NCI-H82 (cell line): Measurements from ENCODE around the gene SP4.

Experiments used
- DNase-seq: peaks from one replicate; lab custom pipeline; 2025; lab: John Stamatoyannopoulos, UW

SP4 gene

GRCh38 chr7:21427871-21428658 lies at the start of gene SP4:
Gene SP4 (plus strand): TSS chr7:21428083. CDS start chr7:21428252, 169 bp downstream.
- DNase-seq = peak; percentile 99

GRCh38 chr7:21383227-21384220 lies 44.4 kb upstream of the SP4 start:
- peak; percentile 2 for DNase-seq

DNA sequence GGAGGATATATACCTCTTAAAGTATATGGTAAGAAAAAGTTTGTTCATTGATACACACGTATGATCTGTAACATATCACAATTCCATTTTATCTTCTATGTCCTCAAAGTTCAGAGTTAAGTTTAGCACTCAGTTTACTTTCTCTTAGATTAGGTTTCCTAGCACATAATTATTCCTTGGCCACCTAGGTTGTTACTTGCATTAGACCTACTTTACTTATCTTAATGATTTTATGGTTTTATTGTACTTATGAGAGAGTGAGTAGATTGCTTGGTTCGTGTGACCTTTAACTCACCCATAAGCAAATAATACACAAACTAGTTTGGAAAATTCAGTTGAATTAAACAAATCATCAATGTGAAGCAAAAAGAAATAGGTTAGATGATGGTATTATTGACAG lies 33.9 kb upstream of the SP4 start:
- no peak for DNase-seq

DNA sequence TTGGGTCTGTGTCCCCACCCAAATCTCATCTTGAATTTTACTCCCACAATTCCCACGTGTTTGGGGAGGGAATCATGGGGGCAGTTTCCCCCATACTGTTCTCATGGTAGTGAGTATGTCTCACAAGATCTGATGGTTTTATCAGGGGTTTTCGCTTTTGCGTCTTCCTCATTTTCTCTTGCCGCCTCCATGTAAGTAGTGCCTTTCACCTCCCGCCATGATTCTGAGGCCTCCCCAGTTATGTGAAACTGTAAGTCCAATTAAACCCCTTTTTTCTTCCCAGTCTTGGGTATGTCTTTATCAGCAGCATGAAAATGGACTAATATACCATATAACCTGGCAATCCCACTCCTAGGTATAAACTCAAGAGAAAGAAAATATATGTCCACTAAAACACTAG lies 25.9 kb upstream of the SP4 start:
- DNase-seq = no peak

DNA sequence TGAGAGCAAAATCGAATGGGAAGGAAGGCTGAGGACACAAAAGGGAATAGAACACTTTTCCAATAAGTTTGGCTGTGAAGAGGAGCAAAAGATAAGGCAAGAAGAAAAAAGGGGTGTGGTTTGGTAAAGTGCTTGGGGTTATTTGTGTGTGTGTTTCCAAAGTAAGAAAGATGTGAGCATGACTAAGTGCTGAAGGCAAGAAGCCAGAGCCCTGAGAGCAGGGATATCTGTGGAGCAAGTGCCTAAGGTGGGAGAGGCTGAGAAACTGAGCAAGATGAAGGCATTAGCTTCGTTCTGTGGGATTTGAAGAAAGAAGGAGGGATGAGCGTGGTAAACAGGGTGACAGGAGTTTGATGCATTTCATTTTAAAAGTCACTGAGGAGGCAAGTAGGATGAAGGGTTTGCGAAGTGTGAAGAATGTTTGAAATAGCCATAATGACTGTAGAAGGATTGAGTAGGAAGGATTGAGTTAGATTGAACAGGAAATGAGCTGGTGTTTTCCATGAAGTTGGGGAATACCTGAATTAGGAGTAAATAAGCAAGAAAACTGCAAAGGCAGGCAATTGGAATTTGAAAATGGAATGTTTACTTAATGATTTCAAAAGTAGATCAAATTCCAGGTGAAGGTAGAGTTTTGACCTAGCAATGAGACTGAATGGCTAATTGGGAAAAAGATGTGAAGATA lies 19.9 kb upstream of the SP4 start:
- no peak for DNase-seq

GRCh38 chr7:21408481-21408820 lies 19.4 kb upstream of the SP4 start:
- no peak for DNase-seq

GRCh38 chr7:21412410-21412851 lies 15.5 kb upstream of the SP4 start:
- no peak for DNase-seq

- DNase-seq = peak; percentile 93
Measured at GRCh38 chr7:21412957-21413356, 14.9 kb upstream of the SP4 start.

- DNase-seq = no peak
Measured at GRCh38 chr7:21413502-21413901, 14.4 kb upstream of the SP4 start.

DNA sequence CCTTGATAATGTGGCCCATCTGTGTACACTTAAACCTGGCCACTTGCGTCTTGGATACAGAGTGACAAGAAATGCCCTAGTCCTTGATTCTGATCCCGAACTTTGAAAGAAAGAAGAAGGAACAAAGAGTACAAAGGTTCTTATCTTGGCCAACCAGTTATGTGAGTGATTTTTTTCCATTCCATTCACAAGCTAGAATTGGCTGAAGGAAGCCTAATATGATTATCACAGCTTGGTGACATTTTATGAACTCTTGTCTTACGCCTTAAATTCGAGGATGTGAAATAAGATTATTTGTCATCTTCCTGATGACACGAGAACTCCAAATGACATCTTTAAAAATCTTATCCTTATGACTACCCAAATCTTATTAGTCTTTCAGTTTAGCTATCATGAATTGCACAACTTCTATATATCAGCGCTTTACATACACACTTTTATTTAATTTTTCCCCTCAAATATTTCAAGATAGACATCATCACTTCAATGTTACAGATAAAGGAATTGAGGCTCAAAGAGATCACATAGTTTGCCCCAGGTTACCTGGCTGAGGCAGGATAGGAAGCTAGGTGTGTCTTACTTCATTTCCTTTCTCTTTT lies 13.0 kb upstream of the SP4 start:
- no peak for DNase-seq

DNA sequence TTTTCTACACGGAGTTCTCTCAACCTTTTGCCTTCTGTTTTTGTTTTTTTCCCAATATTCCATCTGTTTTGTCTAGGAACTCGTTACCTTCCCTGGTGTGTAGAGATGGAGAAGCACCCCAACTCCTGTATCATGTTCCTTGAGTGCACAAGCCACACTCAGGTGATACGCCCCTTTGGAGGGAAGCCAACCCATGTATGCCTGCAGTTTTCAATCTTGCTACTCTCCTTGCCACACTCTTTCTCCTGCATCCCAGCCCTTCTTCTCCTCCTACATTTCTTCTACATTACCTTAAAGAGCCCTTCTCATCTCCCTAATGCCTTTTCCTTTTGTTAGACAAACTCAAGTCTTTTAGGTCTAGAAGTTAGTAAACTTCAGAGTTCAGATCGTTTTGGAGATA lies 10.2 kb upstream of the SP4 start:
- DNase-seq = no peak

GRCh38 chr7:21422751-21423150 lies 5.1 kb upstream of the SP4 start:
- DNase-seq = no peak

DNA sequence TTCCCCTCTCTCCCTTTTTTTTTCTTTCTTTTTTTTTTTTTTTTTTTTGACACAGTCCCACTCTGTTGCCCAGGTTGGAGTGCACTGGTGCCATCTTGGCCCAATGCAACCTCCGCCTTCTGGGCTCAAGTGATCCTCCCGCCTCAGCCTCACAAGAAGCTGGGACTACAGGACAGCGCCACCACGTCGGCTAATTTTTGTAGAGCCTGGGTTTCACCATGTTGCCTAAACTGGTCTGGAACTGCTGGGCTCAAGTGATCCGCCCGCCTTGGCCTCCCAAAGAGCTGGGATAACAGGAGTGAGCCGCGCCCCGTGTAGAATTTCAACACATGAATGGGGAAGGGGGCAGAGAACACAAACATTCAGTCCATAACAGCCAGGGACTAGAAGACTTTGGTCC lies 2.6 kb upstream of the SP4 start:
- DNase-seq = peak; percentile 3

DNA sequence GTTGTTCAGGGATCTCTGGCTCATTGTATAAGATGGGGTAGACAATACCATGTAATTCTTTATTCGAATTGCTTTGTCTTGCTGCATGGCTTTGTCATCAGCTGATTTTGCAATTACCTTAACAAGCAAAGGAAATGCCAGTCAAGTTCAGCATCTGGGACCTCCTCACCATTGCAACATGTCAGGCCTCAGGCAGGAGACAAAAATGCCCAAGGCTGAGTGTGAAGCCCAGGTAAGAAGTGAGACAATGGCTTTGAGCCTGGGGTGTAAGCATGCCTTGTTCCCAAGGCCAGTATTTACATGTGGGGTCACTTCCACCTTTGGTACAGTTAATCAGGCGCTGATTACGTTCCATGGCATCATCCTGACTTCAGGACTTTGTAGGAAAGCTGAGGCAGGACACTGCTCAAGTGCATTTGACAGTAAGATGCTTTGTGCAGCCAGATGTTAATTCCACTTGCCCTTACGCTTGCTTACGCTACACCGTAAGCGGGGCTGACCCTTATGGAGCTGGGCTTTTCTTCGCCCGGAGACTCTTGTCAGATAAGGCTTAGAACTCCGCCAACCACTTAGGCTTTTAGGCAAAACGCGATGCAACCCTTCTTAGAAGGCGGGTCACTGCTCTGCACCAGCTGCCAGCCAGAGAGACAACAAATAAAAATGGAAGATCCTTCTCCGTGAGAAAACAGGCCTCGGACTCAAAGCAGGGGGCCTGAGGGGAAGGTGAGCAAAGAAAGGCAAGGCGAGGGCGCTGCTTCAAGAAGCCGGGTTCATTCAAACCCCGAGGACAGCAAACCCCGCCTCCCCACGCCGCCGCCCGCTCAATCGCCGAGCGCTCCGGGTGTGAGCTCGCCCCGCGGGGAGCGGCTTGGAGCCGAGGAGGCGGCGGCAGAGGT lies 1.3 kb upstream of the SP4 start:
- peak; percentile 86 for DNase-seq

- DNase-seq = peak; percentile 99
Measured at GRCh38 chr7:21427182-21427870, 557 bp upstream of the SP4 start.

GRCh38 chr7:21428659-21428941 lies 717 bp downstream of the SP4 start:
- DNase-seq = no peak

- DNase-seq = peak; percentile 21
Measured at GRCh38 chr7:21429021-21429420, 1.1 kb downstream of the SP4 start.

GRCh38 chr7:21429786-21430574 lies 2.1 kb downstream of the SP4 start:
- no peak for DNase-seq

DNA sequence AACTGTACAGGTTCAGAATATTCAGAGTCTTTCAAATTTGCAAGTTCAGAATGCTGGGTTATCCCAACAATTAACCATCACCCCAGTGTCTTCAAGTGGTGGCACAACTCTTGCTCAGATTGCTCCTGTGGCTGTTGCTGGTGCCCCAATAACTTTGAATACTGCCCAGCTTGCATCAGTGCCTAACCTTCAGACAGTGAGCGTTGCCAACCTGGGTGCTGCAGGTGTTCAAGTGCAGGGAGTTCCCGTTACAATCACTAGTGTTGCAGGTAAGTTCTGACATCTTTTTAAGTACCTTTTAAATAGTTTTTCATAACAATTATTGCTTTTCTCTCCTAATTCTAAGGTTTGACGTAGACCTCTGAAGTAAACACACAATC lies 2.7 kb downstream of the SP4 start:
- DNase-seq = no peak
